Measurements from ENCODE around the gene GP5.

GRCh38 chr3:194386066-194386465 is 13.0 kb downstream of the GP5 start:
- TF ChIP-seq EZH2 (IDR thresholded peaks at IDR 0.05; ENCODE audit: borderline replicate concordance, low read length) (no peak), CTCF (IDR thresholded peaks at IDR 0.05; ENCODE audit: low read length) (no peak)
